RWPE2 (cell line): ENCODE results near the gene TTC21A.
A peak's percentile ranks its signal among the peaks of the same experiment; 100 is the strongest.

Experiments
- ATAC-seq: fragments of 200-7000 bp; cut with Tn5 transposase; 3 replicates; pipeline ENCODE4 v1.9.1; 2021; ENCODE audit warnings: low read depth
- DNase-seq: peaks from one replicate; pipeline ENCODE4 v3.0.0-alpha.2; 2020; ENCODE audit warnings: low spot score
- H3K27ac ChIP-seq: fragments of 450-650 bp; 2 replicates; pipeline ENCODE4 v1.5.1; 2017; ENCODE audit warnings: mild to moderate bottlenecking; ENCODE audit not compliant: poor library complexity, severe bottlenecking
- H3K27me3 ChIP-seq: fragments of 250-450 bp; sonication (Bioruptor Pico); 2 replicates; pipeline ENCODE4 v1.5.1; 2021; ENCODE audit warnings: mild to moderate bottlenecking, moderate library complexity; ENCODE audit not compliant: insufficient read depth, poor library complexity, severe bottlenecking
- H3K36me3 ChIP-seq: fragments of 250-450 bp; sonication (Bioruptor Pico); 2 replicates; pipeline ENCODE4 v1.5.1; 2020; ENCODE audit warnings: low read depth, mild to moderate bottlenecking, moderate library complexity
- H3K4me1 ChIP-seq: fragments of 250-450 bp; sonication (Bioruptor Pico); 2 replicates; pipeline ENCODE4 v1.5.1; 2021; ENCODE audit warnings: mild to moderate bottlenecking, moderate library complexity; ENCODE audit not compliant: insufficient read depth, poor library complexity, severe bottlenecking
- H3K4me3 ChIP-seq: fragments of 250-450 bp; sonication (Bioruptor Pico); 2 replicates; pipeline ENCODE4 v1.5.1; 2021; ENCODE audit warnings: mild to moderate bottlenecking, moderate library complexity; ENCODE audit not compliant: severe bottlenecking
- H3K9me3 ChIP-seq: fragments of 250-450 bp; sonication (Bioruptor Pico); 2 replicates; pipeline ENCODE4 v1.5.1; 2021; ENCODE audit warnings: mild to moderate bottlenecking, moderate library complexity; ENCODE audit not compliant: severe bottlenecking
- TF ChIP-seq, protein P1 (sequence below): fragments of 450-650 bp; IDR thresholded peaks from one replicate; pipeline ENCODE4 v1.5.1; 2017; ENCODE audit warnings: mild to moderate bottlenecking, moderate library complexity; ENCODE audit not compliant: poor library complexity, severe bottlenecking

TTC21A gene

DNA sequence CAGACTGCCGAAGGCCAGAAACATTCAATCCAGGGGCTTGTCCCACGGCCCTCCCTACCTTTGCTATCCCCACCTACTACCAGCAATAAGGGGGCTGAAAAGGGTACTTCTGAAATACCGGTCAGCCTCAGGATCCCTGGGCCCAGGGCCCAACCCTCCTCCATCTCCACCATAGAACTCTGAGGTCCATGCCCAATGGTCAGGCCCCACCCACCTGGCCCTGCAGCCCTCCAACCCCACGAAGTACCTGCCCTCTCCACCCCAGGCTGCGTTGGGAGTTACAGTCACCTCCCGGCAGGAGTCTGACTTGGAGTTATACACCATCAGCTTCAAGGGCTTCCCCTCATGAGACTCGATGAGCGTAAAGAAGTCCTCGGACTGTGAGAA lies 7.0 kb upstream of the TTC21A start:
- Histone ChIP-seq H3K27me3 (no peaks in the 10 kb centered on the region), H3K27ac (no peak overlapping the region), H3K36me3 (peaks cover 38% of the 10 kb centered on the region), H3K4me1 (peaks cover 2% of the 10 kb centered on the region), H3K4me3 (no peak overlapping the region), H3K9me3 (no peaks in the 10 kb centered on the region)
- TF ChIP-seq, protein P1, sequence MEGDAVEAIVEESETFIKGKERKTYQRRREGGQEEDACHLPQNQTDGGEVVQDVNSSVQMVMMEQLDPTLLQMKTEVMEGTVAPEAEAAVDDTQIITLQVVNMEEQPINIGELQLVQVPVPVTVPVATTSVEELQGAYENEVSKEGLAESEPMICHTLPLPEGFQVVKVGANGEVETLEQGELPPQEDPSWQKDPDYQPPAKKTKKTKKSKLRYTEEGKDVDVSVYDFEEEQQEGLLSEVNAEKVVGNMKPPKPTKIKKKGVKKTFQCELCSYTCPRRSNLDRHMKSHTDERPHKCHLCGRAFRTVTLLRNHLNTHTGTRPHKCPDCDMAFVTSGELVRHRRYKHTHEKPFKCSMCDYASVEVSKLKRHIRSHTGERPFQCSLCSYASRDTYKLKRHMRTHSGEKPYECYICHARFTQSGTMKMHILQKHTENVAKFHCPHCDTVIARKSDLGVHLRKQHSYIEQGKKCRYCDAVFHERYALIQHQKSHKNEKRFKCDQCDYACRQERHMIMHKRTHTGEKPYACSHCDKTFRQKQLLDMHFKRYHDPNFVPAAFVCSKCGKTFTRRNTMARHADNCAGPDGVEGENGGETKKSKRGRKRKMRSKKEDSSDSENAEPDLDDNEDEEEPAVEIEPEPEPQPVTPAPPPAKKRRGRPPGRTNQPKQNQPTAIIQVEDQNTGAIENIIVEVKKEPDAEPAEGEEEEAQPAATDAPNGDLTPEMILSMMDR: no peak
- ATAC-seq: no peak
- DNase-seq: no peak

DNA sequence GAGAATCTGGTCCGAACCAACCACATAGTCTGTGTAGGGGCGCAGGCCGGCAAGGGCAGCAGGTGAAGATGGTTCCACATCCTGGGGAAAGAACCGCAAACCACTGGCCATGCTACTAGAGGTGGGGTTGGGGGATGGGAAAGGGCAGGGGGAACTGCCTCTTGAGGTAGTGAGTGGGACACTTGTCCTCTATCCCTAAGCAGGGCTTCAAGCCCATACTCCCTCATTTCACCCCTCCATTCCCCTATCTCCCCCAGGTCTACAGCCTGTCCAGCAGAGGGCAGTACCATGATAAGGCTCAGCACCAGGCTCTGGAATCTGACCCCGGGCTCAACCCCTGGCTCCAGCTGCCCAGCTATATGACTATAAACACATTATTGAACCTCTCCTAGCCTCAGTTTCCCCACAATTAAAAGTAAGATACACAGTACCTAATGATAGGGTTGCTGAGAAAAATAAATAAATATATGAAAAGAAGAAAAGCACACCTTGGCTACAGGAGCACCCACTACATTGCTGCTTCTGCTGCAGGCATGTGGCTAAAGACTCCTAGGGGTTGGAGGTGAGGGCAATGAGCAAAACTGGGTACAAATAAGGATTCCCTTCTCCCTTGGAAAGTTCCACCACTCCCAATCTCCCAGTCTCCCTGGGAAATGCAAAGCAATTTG lies 6.3 kb upstream of the TTC21A start:
- TF ChIP-seq, protein P1: peak; percentile 71
- DNase-seq (no peak), ATAC-seq (peak; percentile 50; the same call in 2 of the 3 replicates)
- no peak overlapping the region for H3K27ac ChIP-seq
- peaks cover 9% of the 10 kb centered on the region for H3K4me1 ChIP-seq
- H3K27me3 ChIP-seq: no peaks in the 10 kb centered on the region
- H3K36me3 ChIP-seq: peaks cover 36% of the 10 kb centered on the region
- no peaks in the 10 kb centered on the region for H3K9me3 ChIP-seq
- H3K4me3 ChIP-seq: no peak overlapping the region

DNA sequence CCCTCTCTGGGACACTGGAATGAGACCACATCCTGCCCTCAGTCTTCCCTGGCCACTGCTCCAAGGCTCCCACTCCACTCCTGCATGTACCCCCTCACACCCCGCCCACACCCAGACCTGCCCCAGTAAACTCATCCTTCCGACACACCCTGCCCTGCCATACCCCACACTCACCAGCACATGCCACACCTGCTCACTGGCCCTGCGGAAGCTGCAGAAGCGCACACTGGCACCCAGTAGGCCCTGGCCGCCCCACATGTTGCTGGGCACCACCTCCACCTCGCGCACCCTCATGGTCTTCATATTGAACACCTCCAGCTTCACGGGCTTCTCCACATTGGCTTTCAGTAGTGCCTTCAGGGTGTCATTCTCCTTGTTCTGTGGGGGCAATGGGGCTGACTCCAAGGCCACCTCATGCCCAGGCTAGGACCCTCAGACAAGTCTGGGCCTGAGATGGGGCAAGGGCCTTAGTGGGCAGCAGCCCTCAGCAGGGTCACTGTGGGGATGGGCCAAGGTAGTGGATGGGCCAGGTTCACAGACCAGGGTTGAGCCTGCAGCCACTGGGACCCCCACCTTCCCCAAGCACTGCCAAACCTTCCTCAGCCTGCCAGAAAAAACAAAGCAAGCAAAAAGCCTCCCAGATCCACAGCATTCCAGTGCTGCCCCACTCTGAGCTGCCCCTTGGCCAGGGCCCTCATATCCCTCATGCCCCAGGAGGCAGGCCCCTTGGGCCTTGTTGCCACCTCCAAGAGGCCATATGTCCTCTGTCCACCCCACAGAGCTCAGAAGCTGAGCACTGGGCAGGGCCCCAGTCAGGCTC lies 4.8 kb upstream of the TTC21A start:
- peaks cover 31% of the 10 kb centered on the region for H3K36me3 ChIP-seq
- DNase-seq: no peak
- peaks cover 9% of the 10 kb centered on the region for H3K4me1 ChIP-seq
- TF ChIP-seq, protein P1: no peak
- H3K9me3 ChIP-seq: no peaks in the 10 kb centered on the region
- no peaks in the 10 kb centered on the region for H3K27me3 ChIP-seq
- no peak for ATAC-seq
- H3K27ac ChIP-seq: no peak overlapping the region
- H3K4me3 ChIP-seq: no peak overlapping the region

DNA sequence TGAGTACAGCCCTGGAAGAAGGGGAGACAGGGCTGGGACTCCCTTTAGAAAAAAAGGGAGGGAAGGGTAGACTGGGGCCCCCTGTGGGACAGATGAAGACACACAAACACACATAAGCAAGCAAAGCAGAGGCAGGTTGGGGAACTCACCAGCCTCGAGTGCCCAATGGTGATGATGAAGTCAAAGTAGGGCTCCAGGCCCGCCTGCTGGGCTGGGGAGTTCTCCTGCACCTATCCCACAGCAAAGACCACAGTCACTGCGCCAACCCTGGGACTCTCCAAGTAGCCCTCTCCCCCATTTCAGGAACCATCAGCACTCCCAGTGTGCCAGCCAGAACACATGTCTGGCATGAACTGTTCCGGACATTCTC lies 4.2 kb upstream of the TTC21A start:
- TF ChIP-seq, protein P1: no peak
- H3K27me3 ChIP-seq: no peaks in the 10 kb centered on the region
- no peak overlapping the region for H3K27ac ChIP-seq
- H3K4me1 ChIP-seq: peaks cover 11% of the 10 kb centered on the region
- no peak overlapping the region for H3K4me3 ChIP-seq
- no peak for ATAC-seq
- DNase-seq: no peak
- peaks cover 27% of the 10 kb centered on the region for H3K36me3 ChIP-seq
- no peaks in the 10 kb centered on the region for H3K9me3 ChIP-seq
